CD14-positive monocyte (primary cell): Measurements from ENCODE around the gene PCGF3. TPM values are rescaled to one million over a fixed set of nuclear protein-coding genes. Genes with fewer than 3 reads are reported as not detected.

Experiments used
- DNase-seq, 3 donors: peaks; one replicate each; pipeline ENCODE4 v3.0.0-alpha.2; 2011 to 2022
- H2AFZ ChIP-seq: 2 replicates; pipeline ENCODE4 v1.6.0; 2012; ENCODE audit warnings: mild to moderate bottlenecking, low read depth, low read length, inconsistent platforms; ENCODE audit not compliant: insufficient read depth, poor library complexity, severe bottlenecking
- H3K27ac ChIP-seq, 2 donors: 1 replicate in 1 of 2; 2 replicates in 1 of 2; pipeline ENCODE4 v1.5.1; 2012 to 2013; ENCODE audit warnings: low read length in 2 of 2, control low read depth in 1 of 2, inconsistent platforms in 1 of 2, low read depth in 1 of 2, mild to moderate bottlenecking in 1 of 2
- H3K27me3 ChIP-seq, 2 donors: one replicate each; pipeline versions ENCODE4 v1.6.0 to v1.6.1; 2011 to 2013; ENCODE audit warnings: low read length in 2 of 2; ENCODE audit not compliant: control insufficient read depth in 2 of 2, insufficient read depth in 2 of 2
- H3K36me3 ChIP-seq, 2 donors: replicated peaks in 1 of 2; 1 replicate in 1 of 2; 2 replicates in 1 of 2; pipeline versions ENCODE4 v1.5.1 to v1.6.1; 2012 to 2013; ENCODE audit warnings: low read length in 2 of 2, control low read depth in 1 of 2, inconsistent platforms in 1 of 2, mild to moderate bottlenecking in 1 of 2; ENCODE audit not compliant: insufficient read depth in 2 of 2, control insufficient read depth in 1 of 2
- H3K4me1 ChIP-seq, 2 donors: 1 replicate in 1 of 2; 2 replicates in 1 of 2; pipeline versions ENCODE4 v1.5.1 to v1.6.1; 2012 to 2013; ENCODE audit warnings: low read length in 2 of 2, control low read depth in 1 of 2, inconsistent platforms in 1 of 2, mild to moderate bottlenecking in 1 of 2, moderate library complexity in 1 of 2; ENCODE audit not compliant: insufficient read depth in 2 of 2, control insufficient read depth in 1 of 2
- H3K4me2 ChIP-seq: replicated peaks from 2 replicates; pipeline ENCODE3; 2012; ENCODE audit warnings: low read length, moderate library complexity, mild to moderate bottlenecking; ENCODE audit not compliant: poor library complexity, severe bottlenecking; ENCODE audit errors: extremely low read depth
- H3K4me3 ChIP-seq, 3 experiments: fragments of 200-600 bp in 1 of 3; sonication (generic) in 1 of 3; replicated peaks in 1 of 3; 1 replicate in 2 of 3; 2 replicates in 1 of 3; pipeline ENCODE4 v1.5.1; 2011 to 2013; ENCODE audit warnings: low read length in 3 of 3, mild to moderate bottlenecking in 3 of 3, control low read depth in 2 of 3, low read depth in 2 of 3, inconsistent platforms in 1 of 3, moderate library complexity in 1 of 3
- H3K79me2 ChIP-seq: 2 replicates; pipeline ENCODE4 v1.6.0; 2012; ENCODE audit warnings: mild to moderate bottlenecking, control low read depth, inconsistent platforms, low read length, moderate library complexity; ENCODE audit not compliant: insufficient read depth
- H3K9ac ChIP-seq: 2 replicates; pipeline ENCODE4 v1.6.0; 2017; ENCODE audit warnings: low read length, mild to moderate bottlenecking; ENCODE audit not compliant: insufficient read depth, poor library complexity, severe bottlenecking
- H3K9me3 ChIP-seq, 2 donors: replicated peaks in 1 of 2; 1 replicate in 1 of 2; 2 replicates in 1 of 2; pipeline versions ENCODE4 v1.5.1 to v1.6.1; 2012 to 2013; ENCODE audit warnings: low read length in 2 of 2, control low read depth in 1 of 2; ENCODE audit not compliant: control insufficient read depth in 1 of 2, insufficient read depth in 1 of 2
- H4K20me1 ChIP-seq: 2 replicates; pipeline ENCODE4 v1.6.0; 2012; ENCODE audit warnings: mild to moderate bottlenecking, low read length, control low read depth, moderate library complexity; ENCODE audit not compliant: insufficient read depth
- H3K27ac Mint-ChIP-seq, 7 donors: one replicate each; pipeline ENCODE4 v1.8.0; 2020; ENCODE audit warnings: mild to moderate bottlenecking in 7 of 7, mixed read lengths in 7 of 7, moderate library complexity in 6 of 7, inconsistent platforms in 2 of 7
- H3K27me3 Mint-ChIP-seq, 3 donors: one replicate each; pipeline ENCODE4 v1.8.0; 2021 to 2022; ENCODE audit warnings: low read depth in 3 of 3, mild to moderate bottlenecking in 3 of 3, mixed read lengths in 3 of 3, moderate library complexity in 3 of 3, inconsistent platforms in 1 of 3
- H3K36me3 Mint-ChIP-seq, 2 donors: one replicate each; pipeline ENCODE4 v1.8.0; 2020; ENCODE audit warnings: mixed read lengths in 2 of 2, inconsistent platforms in 1 of 2, mild to moderate bottlenecking in 1 of 2
- H3K4me1 Mint-ChIP-seq: one replicate; pipeline ENCODE4 v1.8.0; 2020; ENCODE audit warnings: mild to moderate bottlenecking, mixed read lengths
- H3K4me3 Mint-ChIP-seq, 2 donors: one replicate each; pipeline ENCODE4 v1.8.0; 2020; ENCODE audit warnings: mild to moderate bottlenecking in 2 of 2, mixed read lengths in 2 of 2, moderate library complexity in 1 of 2
- H3K9me3 Mint-ChIP-seq, 7 donors: one replicate each; pipeline ENCODE4 v1.8.0; 2020 to 2022; ENCODE audit warnings: mixed read lengths in 7 of 7, mild to moderate bottlenecking in 6 of 7, moderate library complexity in 6 of 7, inconsistent platforms in 2 of 7
- WGBS: methylation state at CpG from one replicate; pipeline ENCODE4 v1.1.5; 2013; ENCODE audit warnings: missing lambda C conversion rate; ENCODE audit not compliant: insufficient coverage; 5-methylcytosine and 5-hydroxymethylcytosine counted together
- intact Hi-C, 2 donors: fragments of 100-400 bp; cut with micrococcal nuclease; formaldehyde crosslinking; loops; one replicate each; pipeline versions ENCODE4 v1.15.0 to v1.15.1; 2023
- polyA plus RNA-seq, 3 donors: library from polyadenylated mRNA; depleted of rRNA in 1 of 3; unstranded in 2 of 3; stranded (reverse) in 1 of 3; fragments of 300-500 nt in 2 of 3; fragments of >200 nt in 1 of 3; fragmentation: Illumina TruSeq in 2 of 3; gene quantifications; 1 replicate in 2 of 3; 2 replicates in 1 of 3; pipeline ENCODE4 v1.2.3, GENCODE V29; 2012 to 2021
- TF ChIP-seq, protein P1 (sequence below): fragments of 200-600 bp; IDR thresholded peaks from one replicate; pipeline ENCODE4 v1.8.0; 2022; ENCODE audit warnings: antibody characterized with exemption, mild to moderate bottlenecking

The PCGF3 gene
- polyA plus RNA-seq, 3 donors, result 7.0 to 163 (median 8.3) TPM

DNA sequence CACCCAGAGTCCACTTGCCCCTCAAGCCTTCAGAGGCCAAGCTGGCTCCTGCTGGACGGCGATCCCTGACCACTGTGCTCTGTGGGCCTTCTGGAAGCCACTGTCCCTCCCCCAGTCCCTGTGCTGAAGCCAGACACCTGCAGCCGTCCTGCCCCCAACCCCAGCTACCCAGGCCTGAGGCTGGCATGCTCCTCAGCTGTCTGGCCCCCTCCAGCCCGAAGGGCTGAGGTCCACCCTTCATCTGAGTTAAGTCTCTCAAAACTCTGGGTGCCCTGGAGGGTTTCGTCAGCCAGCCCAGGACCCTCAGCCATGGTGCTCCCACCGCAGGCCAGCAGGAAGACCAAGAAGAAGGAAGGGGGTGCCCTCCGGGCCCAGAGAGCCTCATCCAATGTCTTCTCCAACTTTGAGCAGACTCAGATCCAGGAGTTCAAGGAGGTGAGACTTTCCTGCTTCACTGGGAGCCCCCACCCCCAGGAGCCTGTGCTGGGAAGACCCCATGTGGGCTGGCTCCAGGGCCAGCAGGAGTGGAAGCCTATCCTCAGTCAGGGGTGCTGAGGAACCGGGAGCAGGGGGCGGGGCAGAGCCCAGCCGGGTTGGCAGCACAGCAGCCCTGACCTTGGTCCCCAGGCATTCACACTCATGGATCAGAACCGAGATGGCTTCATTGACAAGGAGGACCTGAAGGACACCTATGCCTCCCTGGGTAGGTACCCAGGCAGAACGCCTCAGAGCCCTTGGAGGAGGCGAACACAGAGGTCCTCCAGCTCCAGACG is 27.1 kb upstream of the PCGF3 start:
- Mint-ChIP-seq H3K36me3 (peaks cover 0 to 8% of the 10 kb centered on the region in 2 donors), H3K27me3 (peaks cover 5 to 19% (median 10%) of the 10 kb centered on the region in 3 donors), H3K4me1 (peaks cover 24% of the 10 kb centered on the region), H3K27ac (no peak overlapping the region), H3K4me3 (no peak overlapping the region), H3K9me3 (no peaks in the 10 kb centered on the region)
- no peak overlapping the region for H3K4me3 ChIP-seq
- no peak overlapping the region for H3K27ac ChIP-seq
- H3K27me3 ChIP-seq, result no peaks in the 10 kb centered on the region
- TF ChIP-seq, protein P1, sequence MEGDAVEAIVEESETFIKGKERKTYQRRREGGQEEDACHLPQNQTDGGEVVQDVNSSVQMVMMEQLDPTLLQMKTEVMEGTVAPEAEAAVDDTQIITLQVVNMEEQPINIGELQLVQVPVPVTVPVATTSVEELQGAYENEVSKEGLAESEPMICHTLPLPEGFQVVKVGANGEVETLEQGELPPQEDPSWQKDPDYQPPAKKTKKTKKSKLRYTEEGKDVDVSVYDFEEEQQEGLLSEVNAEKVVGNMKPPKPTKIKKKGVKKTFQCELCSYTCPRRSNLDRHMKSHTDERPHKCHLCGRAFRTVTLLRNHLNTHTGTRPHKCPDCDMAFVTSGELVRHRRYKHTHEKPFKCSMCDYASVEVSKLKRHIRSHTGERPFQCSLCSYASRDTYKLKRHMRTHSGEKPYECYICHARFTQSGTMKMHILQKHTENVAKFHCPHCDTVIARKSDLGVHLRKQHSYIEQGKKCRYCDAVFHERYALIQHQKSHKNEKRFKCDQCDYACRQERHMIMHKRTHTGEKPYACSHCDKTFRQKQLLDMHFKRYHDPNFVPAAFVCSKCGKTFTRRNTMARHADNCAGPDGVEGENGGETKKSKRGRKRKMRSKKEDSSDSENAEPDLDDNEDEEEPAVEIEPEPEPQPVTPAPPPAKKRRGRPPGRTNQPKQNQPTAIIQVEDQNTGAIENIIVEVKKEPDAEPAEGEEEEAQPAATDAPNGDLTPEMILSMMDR, result no peak
- intact Hi-C loops, result loop anchor here in 1 of 2 donors (10.0 kb wide), 1 partner anchor 184 kb away; the partner anchor contains the start of genes PIGG and ZNF721
- no peaks in the 10 kb centered on the region for H3K9me3 ChIP-seq
- 93% methylated on average over 12 of the region's 14 CpGs for WGBS
- H2AFZ ChIP-seq, result no peak overlapping the region
- H3K36me3 ChIP-seq, result no peaks in the 10 kb centered on the region
- peaks cover 10% of the 10 kb centered on the region for H3K79me2 ChIP-seq
- DNase-seq, result no peak
- no peak overlapping the region for H3K4me2 ChIP-seq
- no peak overlapping the region for H3K9ac ChIP-seq
- peaks cover 27 to 37% of the 10 kb centered on the region in 2 donors for H3K4me1 ChIP-seq
- peaks cover 21% of the 10 kb centered on the region for H4K20me1 ChIP-seq

GRCh38 chr4:679104-679481 is 26.5 kb upstream of the PCGF3 start:
- TF ChIP-seq, protein P1, result no peak
- intact Hi-C loops, result loop anchor here in 1 of 2 donors (10.0 kb wide), 1 partner anchor 184 kb away; the partner anchor contains the start of genes PIGG and ZNF721

More at GRCh38 chr4:679104-679481, 26.5 kb upstream of the PCGF3 start:
- peaks cover 8% of the 10 kb centered on the region for H3K79me2 ChIP-seq
- H3K4me3 Mint-ChIP-seq, result no peak overlapping the region
- H3K27me3 ChIP-seq, result no peaks in the 10 kb centered on the region
- H3K9me3 ChIP-seq, result no peaks in the 10 kb centered on the region
- peaks cover 26% of the 10 kb centered on the region for H4K20me1 ChIP-seq
- no peak overlapping the region for H2AFZ ChIP-seq
- H3K36me3 ChIP-seq, result no peaks in the 10 kb centered on the region
- H3K36me3 Mint-ChIP-seq, result peaks cover 0 to 8% of the 10 kb centered on the region in 2 donors
- peaks cover 5 to 19% (median 10%) of the 10 kb centered on the region in 3 donors for H3K27me3 Mint-ChIP-seq
- no peak for DNase-seq
- no peak overlapping the region for H3K27ac ChIP-seq
- H3K4me3 ChIP-seq, result no peak overlapping the region
- H3K9me3 Mint-ChIP-seq, result no peaks in the 10 kb centered on the region
- peaks cover 27% of the 10 kb centered on the region for H3K4me1 Mint-ChIP-seq
- no peak overlapping the region for H3K4me2 ChIP-seq
- peaks cover 30 to 40% of the 10 kb centered on the region in 2 donors for H3K4me1 ChIP-seq
- H3K9ac ChIP-seq, result no peak overlapping the region
- H3K27ac Mint-ChIP-seq, result no peak overlapping the region
- 95% methylated on average over 11 of the region's 13 CpGs for WGBS
